Measurements from ENCODE around the gene LPCAT2.

LPCAT2 gene

DNA sequence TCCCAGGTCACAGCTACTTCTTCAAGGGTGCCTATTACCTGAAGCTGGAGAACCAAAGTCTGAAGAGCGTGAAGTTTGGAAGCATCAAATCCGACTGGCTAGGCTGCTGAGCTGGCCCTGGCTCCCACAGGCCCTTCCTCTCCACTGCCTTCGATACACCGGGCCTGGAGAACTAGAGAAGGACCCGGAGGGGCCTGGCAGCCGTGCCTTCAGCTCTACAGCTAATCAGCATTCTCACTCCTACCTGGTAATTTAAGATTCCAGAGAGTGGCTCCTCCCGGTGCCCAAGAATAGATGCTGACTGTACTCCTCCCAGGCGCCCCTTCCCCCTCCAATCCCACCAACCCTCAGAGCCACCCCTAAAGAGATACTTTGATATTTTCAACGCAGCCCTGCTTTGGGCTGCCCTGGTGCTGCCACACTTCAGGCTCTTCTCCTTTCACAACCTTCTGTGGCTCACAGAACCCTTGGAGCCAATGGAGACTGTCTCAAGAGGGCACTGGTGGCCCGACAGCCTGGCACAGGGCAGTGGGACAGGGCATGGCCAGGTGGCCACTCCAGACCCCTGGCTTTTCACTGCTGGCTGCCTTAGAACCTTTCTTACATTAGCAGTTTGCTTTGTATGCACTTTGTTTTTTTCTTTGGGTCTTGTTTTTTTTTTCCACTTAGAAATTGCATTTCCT lies 3.4 kb upstream of the LPCAT2 start:
- DNase-seq: no peak

DNA sequence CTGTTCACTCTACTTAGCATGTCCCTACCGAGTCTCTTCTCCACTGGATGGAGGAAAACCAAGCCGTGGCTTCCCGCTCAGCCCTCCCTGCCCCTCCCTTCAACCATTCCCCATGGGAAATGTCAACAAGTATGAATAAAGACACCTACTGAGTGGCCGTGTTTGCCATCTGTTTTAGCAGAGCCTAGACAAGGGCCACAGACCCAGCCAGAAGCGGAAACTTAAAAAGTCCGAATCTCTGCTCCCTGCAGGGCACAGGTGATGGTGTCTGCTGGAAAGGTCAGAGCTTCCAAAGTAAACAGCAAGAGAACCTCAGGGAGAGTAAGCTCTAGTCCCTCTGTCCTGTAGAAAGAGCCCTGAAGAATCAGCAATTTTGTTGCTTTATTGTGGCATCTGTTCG lies 2.8 kb upstream of the LPCAT2 start:
- DNase-seq: no peak

DNA sequence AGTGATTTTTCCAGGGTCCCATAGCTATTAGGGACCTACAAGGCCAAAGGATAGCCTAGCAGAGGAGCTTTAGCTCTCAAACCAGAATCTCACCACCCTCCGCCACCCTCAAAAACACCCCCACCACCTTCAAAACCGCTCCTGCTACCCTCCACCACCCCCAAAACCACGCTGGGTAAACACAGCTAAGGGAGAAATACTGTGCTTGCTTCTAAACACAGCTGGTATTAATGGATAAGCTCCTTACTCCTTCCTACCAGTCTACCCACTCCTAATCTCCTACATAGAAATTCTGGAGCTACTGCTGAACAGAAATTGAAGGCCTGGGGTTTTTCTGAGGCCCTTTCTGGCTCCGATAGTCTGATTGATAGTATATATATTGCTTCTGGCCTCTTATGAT lies 2.2 kb upstream of the LPCAT2 start:
- DNase-seq: no peak

DNA sequence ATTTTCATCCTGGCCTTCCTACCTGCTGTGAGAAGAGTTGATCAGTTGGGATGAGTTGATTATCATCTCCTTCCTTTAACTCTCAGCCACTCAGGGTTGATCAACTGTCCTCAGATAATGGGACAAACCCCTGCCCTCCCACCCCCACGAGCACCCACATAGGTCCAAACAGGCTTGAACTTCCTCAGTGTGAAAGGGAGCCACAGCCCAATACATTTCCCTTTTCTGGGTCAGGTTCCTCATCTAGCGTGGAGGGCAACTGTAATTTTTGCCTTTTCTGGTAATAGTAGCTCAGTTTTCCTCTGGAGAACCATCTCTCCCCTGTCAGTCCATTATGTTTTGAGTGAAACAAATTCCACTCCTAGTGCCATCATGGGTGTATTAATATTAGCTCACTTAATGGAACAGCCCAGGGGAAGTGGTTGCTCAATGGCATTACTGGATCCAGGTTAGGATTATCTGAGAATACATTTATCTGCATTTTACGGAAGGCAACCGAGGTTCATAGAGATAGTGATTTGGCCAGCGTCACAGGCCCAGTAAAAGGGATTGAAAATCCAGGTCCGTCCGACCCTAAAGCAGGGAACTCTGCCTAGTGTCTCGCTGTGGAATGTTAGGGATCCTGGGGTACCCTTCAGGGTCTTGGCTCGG lies 476 bp upstream of the LPCAT2 start:
- no peak for DNase-seq

GRCh38 chr16:55510185-55510805 lies 1.4 kb downstream of the LPCAT2 start:
- peak; percentile 39 for DNase-seq

GRCh38 chr16:55512941-55513340 lies 4.1 kb downstream of the LPCAT2 start:
- no peak for DNase-seq

DNA sequence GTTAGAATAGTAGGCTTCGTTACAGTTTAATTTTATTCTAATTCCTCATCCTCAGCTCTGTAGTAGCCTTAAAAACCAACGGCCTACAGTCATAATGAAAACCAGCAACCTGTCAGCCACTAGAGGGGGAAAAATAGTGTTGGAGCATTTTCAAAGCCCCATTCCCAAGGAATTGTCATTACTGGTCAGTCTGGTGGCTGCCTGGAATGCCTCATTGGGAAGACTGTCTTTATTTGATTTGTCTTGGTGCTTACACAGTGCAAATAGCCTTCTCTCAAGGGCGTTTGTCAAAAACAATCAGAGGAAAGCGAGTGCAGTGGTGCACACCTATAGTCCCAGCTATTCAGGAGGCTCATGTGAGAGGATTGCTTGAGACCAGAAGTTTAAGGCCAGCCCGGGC lies 4.7 kb downstream of the LPCAT2 start:
- no peak for DNase-seq

DNA sequence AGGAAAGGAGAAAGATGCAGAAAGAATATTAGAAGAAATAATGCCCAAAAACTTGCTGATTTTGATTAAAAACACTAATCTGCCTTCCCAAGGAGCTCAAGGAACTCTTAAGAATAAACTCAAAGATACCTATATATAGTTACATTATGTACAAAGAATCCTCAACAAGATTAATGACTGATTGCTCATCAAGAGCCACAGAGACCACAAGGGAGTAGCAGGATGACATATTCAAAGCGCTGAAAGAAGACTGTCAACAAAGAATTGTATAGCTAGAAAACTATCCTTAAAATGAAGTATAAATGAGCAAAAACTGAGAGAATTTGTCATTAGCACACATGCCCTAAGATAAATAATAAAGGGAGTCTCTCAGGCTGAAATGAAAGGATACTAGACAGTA lies 6.2 kb downstream of the LPCAT2 start:
- DNase-seq: no peak

- DNase-seq: no peak
These were observed 12.9 kb downstream of the LPCAT2 start for GRCh38 chr16:55521792-55522191.

DNA sequence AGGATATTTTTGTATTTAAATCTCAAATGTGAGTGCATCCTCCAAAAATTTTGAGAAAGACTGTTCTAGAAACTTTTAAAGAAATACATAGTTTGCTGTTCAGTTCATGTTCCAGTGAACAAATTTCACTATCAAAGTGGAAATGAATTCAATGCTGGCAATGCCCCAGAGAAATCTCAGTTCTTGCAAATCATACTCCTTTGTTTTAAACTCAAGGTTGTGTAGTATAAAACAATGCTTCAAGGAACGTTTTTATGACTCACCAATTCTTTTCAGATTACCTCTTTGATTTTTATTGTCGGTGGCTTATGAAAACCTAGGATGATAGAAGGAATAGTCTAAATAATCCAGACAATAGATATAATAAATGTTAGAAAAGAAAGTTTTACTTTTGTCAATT lies 17.6 kb downstream of the LPCAT2 start:
- DNase-seq: no peak

- no peak for DNase-seq
These were observed 19.0 kb downstream of the LPCAT2 start for GRCh38 chr16:55527885-55528284.

DNA sequence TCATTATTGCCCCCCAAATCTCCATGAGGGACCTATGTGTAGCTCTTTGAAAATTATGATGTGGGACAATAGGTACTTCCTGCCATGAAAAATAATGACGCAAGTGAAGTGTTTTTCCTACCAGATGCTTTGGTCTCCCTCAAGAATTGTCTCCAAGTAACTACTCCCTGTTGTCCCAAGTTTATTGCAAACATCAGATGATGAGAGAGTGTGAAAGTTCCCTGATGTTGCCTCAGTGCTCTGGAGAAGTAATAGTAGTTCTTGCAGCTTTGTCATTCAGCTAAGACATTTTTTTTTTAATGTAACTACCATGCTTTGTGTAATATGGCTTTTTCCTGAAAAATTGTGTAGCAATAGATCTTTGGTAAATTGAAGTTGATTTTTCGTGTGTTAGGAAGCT lies 20.1 kb downstream of the LPCAT2 start:
- DNase-seq: no peak

DNA sequence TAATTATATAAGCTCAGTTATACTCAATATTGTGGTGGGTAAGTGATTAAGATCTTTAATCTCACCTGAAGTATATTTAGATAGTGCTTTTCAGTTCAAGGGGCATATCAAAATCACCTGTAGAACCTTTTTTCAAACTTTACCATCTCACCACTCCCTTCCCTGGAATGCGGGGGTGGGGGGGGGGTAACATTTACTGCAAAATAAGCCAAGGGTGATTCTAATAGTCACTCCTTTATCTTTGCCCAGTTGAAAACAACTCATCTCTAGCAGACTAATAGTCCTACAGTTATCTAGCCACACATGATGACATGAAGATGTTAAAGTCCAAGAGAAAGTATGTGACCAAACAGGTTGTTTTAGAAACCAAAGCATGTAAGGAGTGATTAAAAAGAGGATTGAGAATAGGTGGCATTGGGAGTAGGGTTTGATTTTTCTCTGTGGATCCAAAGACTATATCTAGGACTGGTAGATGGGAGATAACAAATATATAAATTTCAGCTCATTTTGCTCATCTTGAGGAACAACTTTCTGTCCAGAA lies 21.5 kb downstream of the LPCAT2 start:
- DNase-seq: no peak

DNA sequence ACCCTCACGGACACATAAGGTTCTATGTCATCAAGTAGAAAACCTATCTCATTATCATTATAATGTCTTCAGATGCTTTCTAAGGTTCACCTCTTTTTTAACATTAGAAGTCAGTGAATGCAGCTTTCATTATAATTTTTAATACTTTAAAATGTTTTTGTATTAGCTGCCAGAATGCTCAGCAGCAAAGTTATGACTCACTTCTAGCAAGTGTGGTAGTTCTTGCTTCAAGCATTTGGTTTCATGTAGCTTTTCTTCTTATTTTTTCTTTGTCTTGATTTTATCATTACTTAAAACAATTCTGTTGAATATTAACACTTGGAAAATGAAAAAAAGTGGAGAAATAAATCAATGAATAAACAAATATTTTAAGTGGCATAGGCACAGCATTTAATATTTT lies 23.4 kb downstream of the LPCAT2 start:
- DNase-seq: no peak

DNA sequence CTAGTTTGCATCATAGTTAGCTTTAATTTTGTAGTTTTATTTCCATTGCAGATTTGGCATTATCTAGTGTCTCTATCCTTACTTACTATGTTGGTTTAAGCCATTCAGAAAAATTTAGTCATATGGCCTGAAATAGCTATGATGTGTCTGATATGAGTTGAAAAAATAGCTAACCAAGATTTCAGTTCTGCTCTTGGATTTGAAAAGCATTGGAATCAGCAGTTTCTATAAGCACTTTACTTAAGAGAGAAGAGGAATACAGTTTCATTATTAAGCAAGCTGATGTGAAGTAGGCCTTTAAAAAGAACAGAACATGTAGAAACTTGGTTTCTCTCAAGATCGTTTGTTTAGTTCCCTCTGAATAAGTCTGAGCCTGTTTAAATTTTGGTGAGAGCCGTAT lies 25.9 kb downstream of the LPCAT2 start:
- DNase-seq: no peak

DNA sequence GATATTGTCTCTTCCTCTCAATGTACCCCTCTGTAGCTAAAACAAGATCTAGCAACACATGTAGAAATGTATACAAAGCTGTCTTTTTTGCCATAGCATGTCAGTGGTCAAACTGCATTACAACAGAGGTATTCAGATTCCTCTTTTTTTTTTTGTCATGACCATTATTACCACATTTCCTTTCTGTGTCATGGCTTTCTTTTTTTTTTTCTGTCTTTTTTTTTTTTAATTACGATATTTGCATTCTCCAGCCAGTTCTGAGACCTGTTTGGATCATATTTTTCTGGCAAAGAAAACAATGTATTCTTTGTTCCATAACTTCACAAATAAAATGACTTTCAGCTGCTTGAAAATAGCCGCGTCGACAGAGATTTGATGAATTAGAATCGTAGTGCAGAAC lies 30.2 kb downstream of the LPCAT2 start:
- DNase-seq: peak; percentile 5

- no peak for DNase-seq
These were observed 30.6 kb downstream of the LPCAT2 start for GRCh38 chr16:55539488-55539887.

DNA sequence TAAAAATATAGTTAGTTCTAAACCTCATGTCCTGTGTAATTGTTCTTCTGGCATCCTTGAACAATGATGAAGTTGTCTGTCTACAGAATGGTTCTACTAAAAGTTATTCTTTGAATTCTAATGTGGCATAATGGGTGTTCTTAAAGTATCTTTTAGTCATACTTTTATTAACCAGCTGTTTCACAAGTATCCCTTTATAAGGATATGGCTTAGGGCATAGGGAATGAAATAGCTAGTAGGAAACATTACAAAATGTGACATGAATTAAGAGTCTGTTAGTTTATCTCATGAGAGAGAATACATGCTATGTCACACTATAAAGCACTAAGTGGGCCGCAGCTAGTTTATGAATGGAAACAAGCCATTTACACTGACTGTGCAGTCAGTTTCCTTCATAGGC lies 31.3 kb downstream of the LPCAT2 start:
- DNase-seq: no peak

- DNase-seq: no peak
These were observed 33.7 kb downstream of the LPCAT2 start for GRCh38 chr16:55542459-55543082.

- DNase-seq: no peak
These were observed 34.6 kb downstream of the LPCAT2 start for GRCh38 chr16:55543472-55543871.

DNA sequence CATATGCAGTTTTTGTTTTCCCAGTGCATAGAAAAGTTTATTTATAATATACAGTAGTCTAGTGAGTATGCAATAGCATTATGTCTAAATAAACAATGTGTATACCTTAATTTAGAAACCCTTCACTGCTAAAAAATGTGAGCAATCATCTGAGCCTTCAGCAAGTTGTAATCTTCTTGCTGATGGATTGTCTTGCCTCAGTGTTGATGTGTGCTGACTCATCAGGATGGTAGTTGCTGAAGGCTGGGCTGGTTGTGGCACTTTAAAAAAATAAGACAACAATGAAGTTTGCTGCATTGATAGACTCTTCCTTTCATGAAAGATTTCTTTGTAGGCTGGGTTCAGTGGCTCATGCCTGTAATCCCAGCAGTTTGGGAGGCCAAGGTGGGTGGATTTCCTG lies 43.7 kb downstream of the LPCAT2 start:
- no peak for DNase-seq

GRCh38 chr16:55555436-55555835 lies 46.6 kb downstream of the LPCAT2 start:
- no peak for DNase-seq

GRCh38 chr16:55557186-55557585 lies 48.3 kb downstream of the LPCAT2 start:
- no peak for DNase-seq

DNA sequence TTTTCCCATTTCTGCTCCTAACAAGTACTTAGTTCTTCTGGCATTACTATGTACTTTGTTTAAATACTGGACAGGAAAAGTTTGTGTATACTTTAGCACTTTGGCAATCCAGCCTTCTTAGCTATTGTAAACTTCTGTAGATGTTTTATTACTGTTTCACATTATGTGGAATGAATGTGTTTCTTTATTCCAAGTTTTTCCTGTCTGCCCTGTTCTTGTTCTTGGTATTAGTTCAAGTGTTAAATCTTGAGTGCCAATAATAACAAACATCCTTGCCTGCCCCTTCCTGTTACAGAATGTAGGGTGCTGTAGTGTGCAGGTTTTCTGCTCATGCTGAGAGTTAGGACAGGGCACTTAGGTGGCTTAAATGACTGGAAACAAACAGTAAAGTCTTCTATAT lies 50.4 kb downstream of the LPCAT2 start:
- no peak for DNase-seq

All from KG1 (cell line).